Cardiac muscle cell (in vitro differentiated cells and primary cell): ENCODE data around the gene STRA6. TPM values are rescaled to one million over a fixed set of nuclear protein-coding genes. Genes with fewer than 3 reads are reported as not detected.

Source experiments
- DNase-seq, 2 donors: peaks; one replicate each; pipeline versions ENCODE4 v3.0.0 to v3.0.0-alpha.2; 2010 to 2017; ENCODE audit warnings: low read depth in 1 of 2, low spot score in 1 of 2
- H3K27ac ChIP-seq: fragments of 200-600 bp; sonication (generic); 2 replicates; pipeline ENCODE4 v1.5.1; 2016
- H3K27me3 ChIP-seq: fragments of 200-600 bp; sonication (generic); 2 replicates; pipeline ENCODE4 v1.6.0; 2016; ENCODE audit warnings: control low read depth
- H3K36me3 ChIP-seq: fragments of 200-600 bp; sonication (generic); 2 replicates; pipeline ENCODE4 v1.5.1; 2016; ENCODE audit warnings: control low read depth
- H3K4me1 ChIP-seq: fragments of 200-600 bp; sonication (generic); 2 replicates; pipeline ENCODE4 v1.8.1; 2017; ENCODE audit warnings: low read depth, mild to moderate bottlenecking, mixed run types
- H3K4me3 ChIP-seq: fragments of 200-600 bp; sonication (generic); 2 replicates; pipeline ENCODE4 v1.5.1; 2016; ENCODE audit warnings: mild to moderate bottlenecking
- H3K9me3 ChIP-seq: fragments of 200-600 bp; sonication (generic); 2 replicates; pipeline ENCODE4 v1.5.1; 2017; ENCODE audit warnings: low read depth, mild to moderate bottlenecking, control low read depth
- CTCF ChIP-seq: IDR thresholded peaks from 2 replicates; pipeline ENCODE4 v1.5.1; 2012; ENCODE audit warnings: low read depth, mild to moderate bottlenecking, low read length
- polyA plus RNA-seq: library from polyadenylated mRNA; unstranded; fragments of >200 nt; fragmentation: Nextera tagmentation; extraction: Ambion mirVana; gene quantifications from 2 replicates; pipeline ENCODE4 v1.2.1, GENCODE V29; 2016
- total RNA-seq: library from RNA; depleted of rRNA; stranded (reverse); fragments of >200 nt; gene quantifications from 2 replicates; pipeline ENCODE4 v1.2.3, GENCODE V29; 2016

Gene STRA6, protein sequence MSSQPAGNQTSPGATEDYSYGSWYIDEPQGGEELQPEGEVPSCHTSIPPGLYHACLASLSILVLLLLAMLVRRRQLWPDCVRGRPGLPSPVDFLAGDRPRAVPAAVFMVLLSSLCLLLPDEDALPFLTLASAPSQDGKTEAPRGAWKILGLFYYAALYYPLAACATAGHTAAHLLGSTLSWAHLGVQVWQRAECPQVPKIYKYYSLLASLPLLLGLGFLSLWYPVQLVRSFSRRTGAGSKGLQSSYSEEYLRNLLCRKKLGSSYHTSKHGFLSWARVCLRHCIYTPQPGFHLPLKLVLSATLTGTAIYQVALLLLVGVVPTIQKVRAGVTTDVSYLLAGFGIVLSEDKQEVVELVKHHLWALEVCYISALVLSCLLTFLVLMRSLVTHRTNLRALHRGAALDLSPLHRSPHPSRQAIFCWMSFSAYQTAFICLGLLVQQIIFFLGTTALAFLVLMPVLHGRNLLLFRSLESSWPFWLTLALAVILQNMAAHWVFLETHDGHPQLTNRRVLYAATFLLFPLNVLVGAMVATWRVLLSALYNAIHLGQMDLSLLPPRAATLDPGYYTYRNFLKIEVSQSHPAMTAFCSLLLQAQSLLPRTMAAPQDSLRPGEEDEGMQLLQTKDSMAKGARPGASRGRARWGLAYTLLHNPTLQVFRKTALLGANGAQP
- total RNA-seq (32.5 and 49.6 TPM in 2 replicates), polyA plus RNA-seq (38.6 and 55.5 TPM in 2 replicates)

DNA sequence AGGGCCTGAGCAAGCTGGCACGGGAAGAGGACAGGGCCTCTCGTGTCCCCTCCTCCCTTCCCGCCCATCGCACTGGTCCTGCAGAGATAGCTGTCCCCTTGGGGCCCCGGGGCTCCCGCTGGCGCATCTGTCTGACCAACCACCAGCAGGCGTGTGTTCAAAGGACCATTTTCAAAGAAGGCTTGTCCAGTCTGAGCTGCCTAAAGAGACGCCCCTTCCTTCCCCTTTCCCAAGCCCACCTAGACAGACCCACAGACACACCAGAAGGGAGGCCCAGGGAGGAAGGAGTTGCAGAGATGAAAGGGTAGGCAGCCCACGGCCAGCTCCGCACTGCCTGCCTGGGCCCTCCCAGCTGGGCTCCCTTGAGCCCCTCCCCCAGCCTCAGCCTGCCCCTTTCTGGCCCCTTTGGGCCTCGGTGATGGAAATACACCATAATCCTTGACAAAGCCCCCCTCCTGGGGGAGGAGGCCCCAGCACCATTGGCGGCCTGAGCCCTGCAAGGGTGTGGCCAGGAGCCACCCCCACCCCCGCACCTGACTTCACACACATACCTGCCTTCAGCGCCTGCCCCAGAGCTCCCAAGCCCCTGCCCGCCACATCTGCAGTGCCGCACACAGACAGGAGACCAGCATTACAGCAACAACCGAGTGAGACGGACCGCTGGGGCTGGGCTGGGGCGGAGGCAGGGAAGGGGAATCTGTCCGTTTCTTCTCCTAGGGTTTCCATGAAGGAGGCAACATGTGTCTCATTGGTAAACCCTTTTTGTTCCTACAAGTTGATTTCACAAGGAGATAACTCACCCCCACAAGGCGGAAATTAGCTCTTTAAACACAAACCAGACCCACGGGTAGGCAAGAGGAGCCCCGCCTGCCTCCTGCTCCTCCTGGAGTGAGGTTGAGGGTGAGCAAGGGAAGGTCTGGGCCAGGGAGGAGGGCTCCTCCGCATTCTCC, at the start of gene STRA6:
TSS of gene STRA6 (minus strand) at position 336 of the 950 bp plus-strand sequence. CDS start 520 bp downstream, outside the sequence.
- H3K4me1 ChIP-seq: peaks cover 32% of the 10 kb centered on the region

DNA sequence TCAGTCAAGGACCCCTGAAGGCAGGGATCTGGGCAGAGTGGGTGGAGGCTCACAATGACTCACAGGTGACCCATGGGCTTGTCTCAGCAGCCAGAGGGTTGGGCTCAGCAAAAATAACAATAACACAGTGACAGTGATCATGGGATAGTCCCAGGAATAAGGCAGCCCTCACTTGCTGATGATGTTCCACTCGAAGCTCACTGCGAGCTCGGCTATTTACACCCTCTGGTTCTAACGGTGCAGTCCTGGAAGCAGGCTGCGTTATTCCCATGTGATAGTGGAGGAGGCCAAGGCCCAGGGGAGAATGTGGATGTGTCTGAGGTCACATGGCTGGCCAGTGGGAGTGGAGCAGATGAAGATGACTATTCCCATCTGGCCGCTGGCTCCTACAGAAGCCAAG, 49.7 kb upstream of the STRA6 start:
- Histone ChIP-seq H3K4me3 (no peak overlapping the region), H3K27me3 (no peaks in the 10 kb centered on the region), H3K9me3 (no peaks in the 10 kb centered on the region), H3K27ac (no peak overlapping the region), H3K36me3 (no peaks in the 10 kb centered on the region), H3K4me1 (no peaks in the 10 kb centered on the region)
- TF ChIP-seq CTCF: no peak
- DNase-seq: peak in 1 of 2 donors; percentile 47

More for the DNA sequence above, at the start of gene STRA6:
- no peaks in the 10 kb centered on the region for H3K27me3 ChIP-seq
- no peaks in the 10 kb centered on the region for H3K9me3 ChIP-seq
- DNase-seq: peak in 1 of 2 donors; percentile 80
- no peaks in the 10 kb centered on the region for H3K36me3 ChIP-seq
- peak within 1 kb of the TSS; percentile 5 for H3K4me3 ChIP-seq
- TF ChIP-seq CTCF: no peak
- H3K27ac ChIP-seq: peak within 1 kb of the TSS; percentile 59

- no peak overlapping the region for H3K4me3 ChIP-seq
- DNase-seq: no peak
- H3K27me3 ChIP-seq: no peaks in the 10 kb centered on the region
- H3K4me1 ChIP-seq: no peaks in the 10 kb centered on the region
- H3K27ac ChIP-seq: no peak overlapping the region
- H3K9me3 ChIP-seq: no peaks in the 10 kb centered on the region
- TF ChIP-seq CTCF: no peak
- H3K36me3 ChIP-seq: no peaks in the 10 kb centered on the region
Measured at GRCh38 chr15:74251131-74251811, 48.7 kb upstream of the STRA6 start.

- Histone ChIP-seq H3K27me3 (no peaks in the 10 kb centered on the region), H3K4me3 (no peak overlapping the region), H3K4me1 (no peaks in the 10 kb centered on the region), H3K27ac (no peak overlapping the region), H3K9me3 (no peaks in the 10 kb centered on the region), H3K36me3 (no peaks in the 10 kb centered on the region)
- TF ChIP-seq CTCF: no peak
- no peak for DNase-seq
Measured at GRCh38 chr15:74250266-74250665, 47.7 kb upstream of the STRA6 start.
